Ureter (tissue), 1 donor: Measurements from ENCODE around the gene ILF3. TPM values are rescaled to one million over a fixed set of nuclear protein-coding genes. Genes with fewer than 3 reads are reported as not detected.
A peak's percentile ranks its signal among the peaks of the same experiment; 100 is the strongest.
"Not testable (repeated sequence)": the region's sequence is repeated elsewhere in the genome, so short reads cannot be mapped to it uniquely, and the experiment has no call there.

Experiments used
- DNase-seq: peaks from one replicate; pipeline ENCODE4 v3.0.0-alpha.2; 2020; ENCODE audit warnings: low spot score
- total RNA-seq: library from RNA; stranded (reverse); gene quantifications from one replicate; pipeline ENCODE4 v1.2.4, GENCODE V29; 2023
- donor health status: DM: yes; HTN: yes; CAD: no.

Gene ILF3
- total RNA-seq, 1 donor from 2014 or later: 331 TPM

DNA sequence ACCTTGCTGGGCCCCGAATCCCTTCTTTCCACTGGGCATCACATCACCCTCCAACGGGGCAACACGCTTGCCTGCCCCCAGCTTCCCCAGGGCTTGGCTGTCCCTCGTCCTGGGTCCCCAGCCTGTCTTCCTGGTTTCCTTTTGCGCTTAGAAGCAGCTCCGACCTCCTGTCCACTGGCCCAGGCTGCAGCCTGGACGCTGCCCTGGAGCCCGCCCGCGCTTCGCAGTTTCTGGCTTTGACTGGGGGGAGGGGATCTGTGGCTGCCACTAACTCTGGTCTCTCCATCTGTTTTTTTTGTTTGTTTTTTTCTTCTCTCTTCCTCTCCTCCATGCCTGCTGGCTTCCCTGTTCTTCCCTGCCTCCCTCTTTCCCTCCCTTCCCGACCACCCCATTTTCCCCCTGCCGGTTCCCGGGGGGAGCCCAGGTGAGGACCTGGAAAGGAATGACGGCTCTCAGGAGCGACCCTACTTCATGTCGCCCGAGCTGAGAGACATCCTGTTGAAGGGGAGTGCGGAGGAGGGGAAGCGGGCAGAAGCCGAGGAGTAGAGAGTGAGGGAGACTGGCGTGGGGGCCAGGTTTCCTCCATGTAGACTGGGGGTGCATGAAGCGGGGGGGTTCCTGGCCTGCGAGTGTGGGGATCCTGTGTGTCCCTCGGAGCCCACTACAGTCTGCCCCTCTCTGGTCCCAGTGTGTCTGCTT, 11.5 kb upstream of the ILF3 start:
- DNase-seq: no peak

DNA sequence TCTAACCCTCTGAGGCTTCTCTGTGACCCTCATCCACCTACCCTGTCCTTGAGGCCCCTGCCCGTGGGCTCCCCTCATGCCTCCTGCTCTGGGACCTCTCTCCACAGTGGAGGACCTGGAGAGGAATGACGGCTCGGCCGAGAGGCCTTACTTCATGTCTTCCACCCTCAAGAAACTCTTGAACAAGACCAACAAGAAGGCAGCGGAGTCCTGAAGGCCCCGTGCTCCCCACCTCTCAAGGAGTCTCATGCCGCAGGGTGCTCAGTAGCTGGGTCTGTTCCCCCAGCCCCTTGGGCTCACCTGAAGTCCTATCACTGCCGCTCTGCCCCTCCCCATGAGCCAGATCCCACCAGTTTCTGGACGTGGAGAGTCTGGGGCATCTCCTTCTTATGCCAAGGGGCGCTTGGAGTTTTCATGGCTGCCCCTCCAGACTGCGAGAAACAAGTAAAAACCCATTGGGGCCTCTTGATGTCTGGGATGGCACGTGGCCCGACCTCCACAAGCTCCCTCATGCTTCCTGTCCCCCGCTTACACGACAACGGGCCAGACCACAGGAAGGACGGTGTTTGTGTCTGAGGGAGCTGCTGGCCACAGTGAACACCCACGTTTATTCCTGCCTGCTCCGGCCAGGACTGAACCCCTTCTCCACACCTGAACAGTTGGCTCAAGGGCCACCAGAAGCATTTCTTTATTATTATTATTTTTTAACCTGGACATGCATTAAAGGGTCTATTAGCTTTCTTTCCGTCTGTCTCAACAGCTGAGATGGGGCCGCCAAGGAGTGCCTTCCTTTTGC, 10.8 kb upstream of the ILF3 start:
- DNase-seq: no peak

DNA sequence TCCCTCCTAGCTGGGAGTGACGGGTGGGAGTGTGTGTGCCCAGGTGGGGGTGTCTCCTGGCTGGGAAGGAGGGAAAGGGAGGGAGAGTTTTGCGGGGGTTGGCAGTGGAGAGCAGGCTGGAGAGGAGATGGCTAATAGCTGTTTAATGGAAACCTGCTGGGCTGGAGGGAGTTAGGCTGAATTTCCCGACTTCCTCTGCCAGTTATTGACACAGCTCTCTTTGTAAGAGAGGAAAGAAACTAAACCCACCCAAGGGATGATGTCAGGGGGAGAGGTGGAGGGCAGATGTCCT, 10.2 kb upstream of the ILF3 start:
- DNase-seq: no peak

DNA sequence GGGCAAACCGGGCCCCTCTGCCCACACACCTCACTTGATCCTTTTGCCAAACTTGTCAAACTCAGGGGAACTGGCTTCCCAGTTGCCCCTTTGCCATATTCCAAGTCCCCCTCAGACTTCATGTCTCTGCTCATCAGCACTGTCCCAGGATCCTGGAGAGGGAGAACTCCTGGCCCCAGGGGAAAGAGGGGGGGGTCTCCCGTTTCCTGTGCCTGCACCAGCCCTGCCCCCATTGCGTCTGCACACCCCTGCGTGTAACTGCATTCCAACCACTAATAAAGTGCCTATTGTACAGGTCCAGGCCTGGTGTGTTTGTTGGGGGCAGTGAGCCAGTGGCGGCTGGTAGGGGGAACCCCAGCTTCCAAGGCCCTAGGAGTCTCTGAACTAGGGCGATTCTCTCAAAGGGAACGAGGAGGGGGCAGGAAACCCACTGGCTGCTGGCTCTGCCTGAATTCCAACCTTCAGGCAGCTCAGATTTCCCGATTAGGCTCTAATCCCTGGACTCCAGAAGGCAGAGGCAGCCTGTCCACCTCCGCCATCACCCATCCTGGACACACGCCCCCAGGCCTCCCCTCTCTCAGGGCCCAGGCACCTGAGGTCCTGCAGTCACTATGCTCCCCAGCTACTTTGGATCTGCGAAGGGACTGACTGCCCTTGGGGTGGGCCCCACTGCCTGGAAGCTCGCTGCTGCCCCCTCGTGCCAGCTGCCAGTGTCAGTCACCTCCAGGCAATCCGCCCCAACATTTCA, 9.7 kb upstream of the ILF3 start:
- DNase-seq: peak; percentile 89

DNA sequence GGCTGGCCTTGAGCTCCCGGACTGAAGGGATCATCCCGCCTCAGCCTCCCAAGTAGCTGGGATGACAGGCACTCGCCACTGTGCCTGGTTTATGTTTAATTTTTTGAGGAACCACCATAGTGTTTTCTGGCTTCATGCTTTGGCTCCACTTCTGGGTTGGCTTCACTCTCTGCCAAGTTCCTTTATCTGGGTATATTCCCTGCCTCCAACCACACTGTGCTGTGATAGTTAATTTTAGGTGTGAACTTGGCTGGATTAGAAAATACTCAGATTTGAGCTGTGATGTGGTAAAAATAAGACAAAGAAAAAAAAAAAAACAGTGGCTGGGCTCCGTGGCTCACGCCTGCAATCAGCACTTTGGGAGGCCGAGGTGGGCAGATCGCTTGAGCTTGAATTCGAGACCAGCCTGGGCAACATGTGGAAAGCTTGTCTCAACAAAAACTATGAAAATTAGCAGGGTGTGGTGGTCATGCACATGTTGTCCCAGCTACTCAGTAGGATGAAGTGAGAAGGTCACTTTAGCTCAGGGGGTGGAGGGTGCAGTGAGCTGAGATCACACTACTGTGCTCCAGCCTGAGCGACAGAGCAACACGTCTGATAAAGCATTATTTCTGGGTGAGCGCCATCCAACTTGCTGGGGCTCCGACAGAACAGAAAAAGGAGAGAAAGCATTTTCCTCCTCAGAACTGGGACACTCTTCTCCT, 7.5 kb upstream of the ILF3 start:
- DNase-seq: no peak

DNA sequence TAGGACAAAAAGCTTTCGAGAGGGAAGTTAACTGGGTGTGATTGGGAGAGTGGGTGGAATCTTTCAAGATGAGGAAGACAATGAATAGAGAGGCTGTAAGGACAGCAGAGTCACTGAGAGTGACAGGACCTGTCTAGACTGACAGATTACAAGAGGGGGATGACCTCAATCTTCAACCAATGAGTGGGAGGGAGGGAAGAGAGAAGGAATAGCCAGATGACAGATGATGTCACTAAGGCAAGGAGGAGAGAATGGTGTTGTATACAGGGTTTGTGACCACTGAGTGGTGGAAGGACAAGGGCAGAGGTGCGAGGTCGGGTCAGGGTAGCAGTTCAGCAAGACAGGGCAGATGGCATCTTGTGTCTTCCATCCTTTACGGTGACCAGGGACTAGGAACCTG, 5.8 kb upstream of the ILF3 start:
- no peak for DNase-seq

DNA sequence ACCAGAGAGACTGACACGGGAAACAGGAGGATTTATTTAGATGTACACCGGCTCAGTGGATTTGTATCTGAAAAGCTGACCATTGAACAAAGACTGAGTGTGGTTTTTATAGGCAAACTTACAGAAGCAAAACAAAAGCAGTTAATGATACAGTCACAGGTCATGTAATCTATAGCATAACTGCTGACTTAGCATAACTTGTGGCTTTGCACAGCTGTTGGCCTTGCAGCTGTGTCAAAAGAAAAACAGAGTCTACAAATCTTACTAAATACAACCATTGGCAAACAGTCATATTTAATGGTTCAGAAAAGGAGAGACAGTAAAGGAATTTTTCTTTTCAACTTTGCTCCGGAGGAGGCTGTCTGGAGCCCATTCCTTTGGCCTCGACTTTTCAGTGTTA, 2.3 kb upstream of the ILF3 start:
- DNase-seq: no peak

DNA sequence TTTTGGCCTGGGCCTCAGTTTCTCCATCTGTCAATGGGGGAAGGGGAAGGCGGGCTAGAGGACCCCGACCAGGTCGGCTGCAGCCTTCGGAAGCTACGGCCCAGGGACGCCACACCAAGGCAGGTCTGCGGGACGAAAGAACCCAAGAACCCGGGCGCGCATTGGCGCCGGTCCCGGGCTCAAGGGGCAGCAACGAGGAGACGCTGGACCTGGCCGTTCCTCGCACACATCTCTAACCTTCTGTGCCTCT, 739 bp upstream of the ILF3 start:
- no peak for DNase-seq

DNA sequence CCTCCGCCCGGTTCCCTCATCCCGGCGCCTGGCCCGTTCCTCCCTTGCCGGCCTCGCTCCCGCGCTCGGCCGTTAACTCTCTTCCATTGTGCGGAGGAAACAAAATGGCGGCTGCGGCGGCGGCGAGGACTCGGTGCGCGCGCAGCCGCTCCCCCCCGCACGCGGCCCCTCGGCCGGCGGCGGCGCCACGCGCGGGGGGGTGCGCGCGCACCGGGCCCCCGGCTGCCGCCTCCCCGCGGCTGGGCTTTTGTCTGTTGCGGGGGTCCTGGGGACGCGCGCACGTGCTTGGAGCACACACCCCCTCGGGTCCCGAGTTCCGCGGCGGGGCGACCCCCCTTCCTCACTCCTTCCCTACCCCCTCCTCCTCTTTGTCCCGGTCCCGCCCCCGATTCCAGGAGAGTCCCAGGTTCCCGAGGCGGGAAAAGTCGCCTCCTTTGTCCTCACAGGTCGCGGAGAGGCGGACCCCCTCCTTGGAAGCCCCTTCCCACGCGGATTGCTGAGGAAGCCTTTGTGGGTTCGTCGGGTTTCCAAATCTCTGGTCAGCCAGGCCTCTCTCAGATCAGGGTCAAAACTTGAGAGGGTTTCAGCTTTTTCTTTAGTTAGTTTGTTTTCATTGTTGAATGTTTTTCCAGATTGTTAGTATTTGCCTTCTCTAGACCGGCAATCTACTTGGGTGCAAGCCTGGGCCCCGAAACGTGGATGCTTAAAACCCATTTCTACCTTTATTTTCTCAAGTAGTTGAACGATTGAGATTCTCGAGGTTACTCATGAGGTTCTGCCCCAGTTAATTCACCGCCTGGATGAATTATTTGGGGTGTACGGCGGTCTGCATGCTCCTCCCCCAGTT, 687 bp downstream of the ILF3 start:
- peak; percentile 75 for DNase-seq

DNA sequence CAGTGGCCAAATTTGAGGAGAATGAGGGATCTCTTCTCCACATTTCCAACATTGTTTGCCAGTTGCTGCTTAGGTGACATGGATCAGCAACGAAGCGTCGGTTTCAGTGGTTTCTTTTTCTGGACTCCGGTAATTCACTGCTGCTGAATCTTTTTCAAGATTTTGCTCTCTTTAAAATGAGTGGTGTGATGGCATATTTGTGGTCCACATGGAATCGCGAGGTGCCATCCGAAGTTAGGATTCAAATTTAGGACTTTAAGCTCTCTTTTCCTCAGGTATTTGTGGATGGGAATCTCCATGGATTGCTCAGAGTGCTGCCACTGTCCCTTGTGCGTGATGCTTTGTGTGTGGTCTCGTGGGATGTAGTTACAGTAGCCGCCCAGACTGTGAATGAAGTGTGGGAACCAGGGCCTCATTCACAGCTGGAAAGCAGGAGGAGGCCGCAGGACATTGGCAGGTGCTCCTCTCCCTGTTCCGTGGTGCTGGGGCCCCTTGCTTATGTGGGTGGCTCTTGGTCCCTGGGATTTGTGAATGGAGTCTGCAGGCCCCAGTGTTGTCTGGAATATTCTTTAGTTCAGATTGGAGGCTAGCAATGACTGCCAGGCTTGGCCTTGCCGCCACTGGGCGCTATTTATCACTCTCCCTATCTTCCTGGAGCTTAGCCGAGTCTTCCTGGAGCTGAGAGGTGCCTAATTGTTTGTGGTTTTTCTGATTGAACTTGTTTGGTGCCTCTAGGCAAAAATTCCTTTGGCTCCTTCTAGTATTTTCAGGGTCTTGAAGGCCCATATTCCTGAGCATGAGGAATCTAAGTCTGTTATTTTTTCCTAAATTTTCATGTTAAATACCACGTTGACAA, 1.5 kb downstream of the ILF3 start:
- DNase-seq: no peak

DNA sequence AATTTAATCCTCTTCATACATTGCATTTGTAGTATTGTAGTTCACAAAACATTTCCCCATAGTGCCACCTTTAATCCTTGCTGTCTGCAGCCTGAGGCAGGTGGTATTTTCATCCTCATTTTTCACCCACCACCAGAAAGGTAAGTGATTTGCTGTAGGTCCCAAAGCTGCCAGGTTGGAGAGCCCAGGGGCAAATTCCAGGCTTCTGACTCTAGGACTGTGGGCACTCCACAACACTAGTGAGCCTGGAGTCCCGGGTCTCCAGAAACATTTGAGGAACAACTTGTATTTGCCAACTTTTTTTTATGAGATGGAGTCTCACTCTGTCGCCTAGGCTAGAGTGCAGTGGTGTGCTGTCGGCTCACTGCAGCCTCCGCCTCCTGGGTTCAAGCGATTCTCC, 6.2 kb downstream of the ILF3 start:
- DNase-seq: no peak

DNA sequence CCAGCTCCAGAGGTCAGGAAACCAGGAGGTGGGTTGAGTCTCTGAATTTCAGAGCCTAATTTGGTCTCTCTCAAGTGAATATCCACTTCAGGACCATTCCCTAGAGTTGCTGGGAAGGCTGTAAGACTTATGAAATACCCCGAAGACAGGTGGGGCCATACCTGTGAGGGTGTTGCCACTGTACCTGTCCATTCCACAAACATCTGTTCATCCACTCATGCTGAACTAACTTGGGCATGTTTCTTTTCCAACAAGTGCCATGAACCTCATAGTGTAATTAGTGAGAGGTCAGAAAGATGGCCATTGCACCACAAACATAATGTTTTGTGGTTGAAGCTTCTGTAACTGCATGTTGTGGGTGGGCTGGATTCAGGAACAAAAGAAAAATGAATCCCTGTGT, 7.8 kb downstream of the ILF3 start:
- DNase-seq: no peak

DNA sequence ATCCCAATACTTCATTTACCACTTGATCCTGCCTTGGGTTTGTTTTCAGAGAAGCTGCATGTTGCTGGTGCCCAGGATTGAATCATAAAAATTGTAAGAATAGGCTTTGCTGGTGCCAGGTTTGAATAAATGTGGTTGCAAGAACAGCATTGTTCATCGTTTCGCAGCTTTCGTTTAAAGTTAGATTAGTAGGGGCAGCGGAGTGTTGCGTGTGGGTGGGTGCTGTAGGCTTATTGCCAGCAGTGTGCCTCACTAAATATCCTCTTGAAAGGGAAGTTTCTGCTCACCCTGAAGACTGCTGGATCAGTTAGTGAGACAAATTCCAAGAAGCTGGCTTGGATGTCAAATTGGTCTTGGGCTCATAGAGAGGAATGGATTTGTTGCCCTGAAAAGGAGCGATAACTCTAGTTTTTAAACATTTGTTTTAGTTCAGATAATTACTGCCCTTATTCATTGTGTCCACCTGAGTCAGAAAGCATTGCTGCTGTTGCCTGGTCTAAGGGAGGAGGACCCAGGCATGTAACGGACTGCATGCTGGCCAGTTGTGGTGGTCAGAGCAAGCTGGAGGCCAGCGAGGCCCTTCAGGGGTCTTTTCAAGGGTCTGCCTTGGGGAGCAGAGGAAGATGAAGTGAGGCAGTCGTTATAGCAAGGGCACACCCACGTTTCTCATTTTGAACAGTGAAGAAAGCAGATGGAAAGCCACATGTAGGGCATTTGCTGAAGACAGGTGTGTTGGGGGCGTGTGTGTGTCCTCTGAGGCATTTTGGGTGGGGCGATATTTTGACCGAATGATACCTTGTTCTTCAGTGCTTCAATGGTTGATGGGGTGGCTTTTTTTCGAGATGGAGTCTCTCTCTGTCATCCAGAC, 8.5 kb downstream of the ILF3 start:
- DNase-seq: no peak

DNA sequence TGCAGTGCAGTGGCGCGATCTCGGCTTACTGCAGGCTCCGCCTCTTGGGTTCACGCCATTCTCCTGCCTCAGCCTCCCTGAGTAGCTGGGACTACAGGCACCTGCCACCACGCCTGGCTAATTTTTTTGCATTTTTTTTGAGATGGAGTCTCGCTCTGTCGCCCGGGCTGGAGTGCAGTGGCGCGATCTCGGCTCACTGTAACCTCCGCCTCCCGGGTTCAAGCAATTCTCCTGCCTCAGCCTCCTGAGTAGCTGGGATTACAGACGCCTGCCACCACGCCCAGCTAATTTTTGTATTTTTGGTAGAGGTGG, 9.1 kb downstream of the ILF3 start:
- DNase-seq: not testable (repeated sequence)

DNA sequence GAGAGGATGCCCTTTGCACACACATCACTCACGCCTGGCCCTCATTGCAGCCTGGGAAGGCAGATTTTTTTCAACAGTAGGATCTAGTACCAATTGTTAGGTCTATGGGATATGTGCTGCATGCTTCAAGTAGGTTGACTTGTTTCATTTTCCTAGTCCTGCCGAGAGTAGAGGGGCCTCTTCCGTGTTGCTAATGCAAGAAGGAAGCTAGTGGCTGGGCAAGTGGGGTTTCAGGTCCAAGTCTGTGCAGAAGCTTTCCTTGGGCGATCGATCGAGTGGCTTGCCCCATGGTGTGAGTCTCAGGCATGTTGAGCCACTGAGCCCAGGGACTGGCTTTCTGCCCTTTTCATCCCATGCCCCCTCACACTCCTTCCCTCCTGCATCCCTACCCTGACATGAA, 13.7 kb downstream of the ILF3 start:
- DNase-seq: no peak

DNA sequence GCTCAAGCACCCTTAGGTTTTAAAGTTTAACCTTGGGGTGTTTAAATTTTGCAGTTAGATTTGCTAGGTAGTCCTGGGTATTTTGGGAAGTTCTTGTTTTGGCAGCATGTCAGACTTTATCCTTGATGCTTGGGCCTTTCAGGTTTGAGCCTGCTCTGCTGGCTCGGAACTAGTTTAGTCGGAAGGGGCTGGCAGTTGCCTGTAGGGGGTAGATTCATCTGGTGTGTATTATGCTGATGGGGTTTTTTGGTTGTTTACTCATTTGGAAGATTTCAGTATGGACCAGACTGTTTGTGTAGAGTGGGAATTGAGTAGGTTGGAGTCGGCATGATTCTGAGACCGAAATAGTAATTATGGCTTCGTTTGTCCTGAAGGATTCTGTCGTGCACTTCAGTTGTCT, 15.1 kb downstream of the ILF3 start:
- DNase-seq: no peak

DNA sequence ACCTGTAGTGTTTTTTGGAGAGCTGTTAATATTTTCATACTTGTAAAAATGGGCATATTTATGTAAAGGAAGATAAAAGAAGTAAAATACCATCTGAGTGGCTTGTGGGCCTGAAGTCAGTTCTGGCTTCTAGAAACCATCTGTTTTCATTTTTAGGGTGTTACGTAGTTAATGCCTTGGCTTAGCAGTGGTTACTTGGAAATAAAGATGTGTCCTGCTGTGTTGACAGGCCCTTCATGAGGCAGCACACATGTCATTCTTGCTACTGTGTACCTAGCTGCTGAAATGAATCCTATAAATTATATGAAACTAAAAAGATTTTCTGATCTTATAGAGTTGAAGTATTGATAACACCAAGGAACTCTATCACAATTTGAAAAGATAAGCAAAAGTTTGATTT, 16.0 kb downstream of the ILF3 start:
- no peak for DNase-seq

DNA sequence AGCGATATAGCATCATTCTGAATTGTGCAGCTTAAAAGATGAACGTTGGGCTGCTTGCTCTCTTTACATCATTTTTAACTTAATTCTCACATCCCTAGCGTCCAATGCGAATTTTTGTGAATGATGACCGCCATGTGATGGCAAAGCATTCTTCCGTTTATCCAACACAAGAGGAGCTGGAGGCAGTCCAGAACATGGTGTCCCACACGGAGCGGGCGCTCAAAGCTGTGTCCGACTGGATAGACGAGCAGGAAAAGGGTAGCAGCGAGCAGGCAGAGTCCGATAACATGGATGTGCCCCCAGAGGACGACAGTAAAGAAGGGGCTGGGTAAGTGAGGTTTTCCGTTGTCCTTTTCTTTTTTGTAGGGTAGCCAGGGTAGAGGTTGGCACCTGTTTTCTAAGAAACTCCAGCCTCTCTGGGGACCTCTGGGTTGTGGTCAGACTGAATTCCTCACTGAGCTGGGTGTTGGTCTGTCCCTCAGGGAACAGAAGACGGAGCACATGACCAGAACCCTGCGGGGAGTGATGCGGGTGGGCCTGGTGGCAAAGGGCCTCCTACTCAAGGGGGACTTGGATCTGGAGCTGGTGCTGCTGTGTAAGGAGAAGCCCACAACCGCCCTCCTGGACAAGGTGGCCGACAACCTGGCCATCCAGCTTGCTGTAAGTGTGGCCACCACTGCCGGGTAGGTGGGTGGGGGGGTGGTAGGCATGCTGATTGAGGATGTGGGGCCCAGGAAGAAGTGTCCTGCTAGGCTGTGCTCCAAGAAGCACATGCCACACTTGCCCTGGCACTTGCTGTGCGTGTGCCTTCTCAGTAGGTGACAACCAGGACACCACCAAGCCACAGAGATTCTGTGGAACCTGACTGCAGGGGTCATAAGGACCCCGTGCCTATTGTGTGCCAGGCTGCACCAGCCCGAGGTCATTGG, 17.0 kb downstream of the ILF3 start:
- no peak for DNase-seq

DNA sequence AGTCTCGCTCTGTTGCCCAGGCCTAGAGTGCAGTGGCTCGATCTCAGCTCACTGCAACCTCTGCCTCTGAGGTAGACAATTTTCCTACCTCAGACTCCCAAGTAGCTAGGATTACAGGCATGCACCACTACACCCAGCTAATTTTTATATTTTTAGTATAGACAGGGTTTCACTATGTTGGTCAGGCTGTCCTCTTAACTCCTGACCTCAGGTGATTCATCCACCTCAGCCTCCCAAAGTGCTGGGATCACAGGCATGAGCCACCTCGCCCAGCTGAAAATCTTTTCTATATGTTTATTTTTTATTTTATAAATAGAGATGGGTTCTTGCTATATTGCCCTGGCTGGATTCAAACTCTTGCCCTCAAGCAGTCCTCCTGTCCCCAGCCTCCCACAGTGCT, 17.8 kb downstream of the ILF3 start:
- not testable (repeated sequence) for DNase-seq
